Choroid plexus epithelial cell (primary cell): ENCODE measurements around the gene PLCB1.

Experiments used
- DNase-seq: peaks from one replicate; pipeline ENCODE4 v3.0.0-alpha.2; 2010; ENCODE audit warnings: low read depth
- H3K4me3 ChIP-seq: 2 replicates; pipeline ENCODE4 v1.5.1; 2011; ENCODE audit warnings: low read depth, mild to moderate bottlenecking, control low read depth, low read length, moderate library complexity
- TF ChIP-seq, protein P1 (sequence below): conservative IDR thresholded peaks from 2 replicates; pipeline ENCODE4 v1.5.1; 2011; ENCODE audit warnings: low read depth, mild to moderate bottlenecking, control low read depth, inconsistent platforms, low read length, moderate library complexity

The PLCB1 gene

DNA sequence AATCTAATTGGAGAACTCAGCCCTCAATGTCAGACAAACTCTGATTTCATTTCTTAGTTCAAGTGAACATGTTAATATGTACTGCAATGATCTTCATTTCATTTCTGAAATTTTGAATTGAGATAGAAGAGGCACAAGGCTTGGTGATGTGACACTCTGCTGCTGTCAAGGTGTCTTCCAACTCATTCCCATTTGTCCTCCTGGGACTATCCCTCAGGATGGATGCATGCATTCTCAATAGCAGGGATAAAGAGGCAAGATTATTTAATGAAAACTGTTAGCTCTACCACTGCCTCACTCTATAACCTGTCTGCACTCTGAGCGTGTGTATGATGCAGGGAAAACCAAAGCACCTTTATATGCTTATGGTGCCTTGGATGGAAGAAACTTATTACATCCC, 78.7 kb downstream of the PLCB1 start:
- TF ChIP-seq, protein P1, sequence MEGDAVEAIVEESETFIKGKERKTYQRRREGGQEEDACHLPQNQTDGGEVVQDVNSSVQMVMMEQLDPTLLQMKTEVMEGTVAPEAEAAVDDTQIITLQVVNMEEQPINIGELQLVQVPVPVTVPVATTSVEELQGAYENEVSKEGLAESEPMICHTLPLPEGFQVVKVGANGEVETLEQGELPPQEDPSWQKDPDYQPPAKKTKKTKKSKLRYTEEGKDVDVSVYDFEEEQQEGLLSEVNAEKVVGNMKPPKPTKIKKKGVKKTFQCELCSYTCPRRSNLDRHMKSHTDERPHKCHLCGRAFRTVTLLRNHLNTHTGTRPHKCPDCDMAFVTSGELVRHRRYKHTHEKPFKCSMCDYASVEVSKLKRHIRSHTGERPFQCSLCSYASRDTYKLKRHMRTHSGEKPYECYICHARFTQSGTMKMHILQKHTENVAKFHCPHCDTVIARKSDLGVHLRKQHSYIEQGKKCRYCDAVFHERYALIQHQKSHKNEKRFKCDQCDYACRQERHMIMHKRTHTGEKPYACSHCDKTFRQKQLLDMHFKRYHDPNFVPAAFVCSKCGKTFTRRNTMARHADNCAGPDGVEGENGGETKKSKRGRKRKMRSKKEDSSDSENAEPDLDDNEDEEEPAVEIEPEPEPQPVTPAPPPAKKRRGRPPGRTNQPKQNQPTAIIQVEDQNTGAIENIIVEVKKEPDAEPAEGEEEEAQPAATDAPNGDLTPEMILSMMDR: no peak
- no peak overlapping the region for H3K4me3 ChIP-seq
- no peak for DNase-seq

DNA sequence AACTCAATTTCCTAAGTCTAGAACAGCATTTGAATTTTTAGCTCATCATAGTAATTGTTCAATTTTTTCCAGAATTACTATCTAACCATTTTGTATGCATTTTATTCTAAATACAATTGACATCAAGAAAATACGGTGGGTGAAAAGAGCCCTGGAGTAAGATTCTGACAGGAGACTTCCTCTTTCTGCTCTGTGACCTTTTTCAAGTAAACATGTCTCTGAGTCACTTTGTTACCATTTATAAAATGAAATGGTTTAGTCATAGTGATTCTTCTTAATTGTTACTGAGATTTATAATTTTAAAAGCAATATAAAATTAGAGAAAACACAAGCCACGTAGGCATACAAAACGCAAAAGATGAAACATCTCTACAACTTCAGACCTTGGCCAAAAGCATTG, 80.2 kb downstream of the PLCB1 start:
- TF ChIP-seq, protein P1: no peak
- H3K4me3 ChIP-seq: no peak overlapping the region
- DNase-seq: no peak

DNA sequence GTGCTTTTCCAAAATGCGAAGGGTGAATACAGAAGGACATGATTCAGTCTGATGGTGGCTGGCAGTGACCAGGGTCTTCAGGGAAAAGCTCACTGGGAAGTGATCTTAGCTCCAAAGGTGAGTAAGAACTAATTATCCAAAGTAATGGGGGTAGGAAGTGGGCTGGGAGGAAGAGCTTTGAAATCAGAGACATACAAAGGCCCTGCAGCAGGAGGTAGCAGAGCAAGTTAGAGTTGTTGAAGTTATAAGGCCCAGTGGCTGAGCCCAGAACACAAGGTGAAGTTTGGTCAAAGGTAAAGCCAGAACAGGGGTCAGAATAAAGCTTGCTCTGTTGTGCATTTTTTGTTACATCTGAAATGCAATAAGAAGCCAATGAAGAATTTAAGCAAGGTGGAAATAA, 81.2 kb downstream of the PLCB1 start:
- H3K4me3 ChIP-seq: no peak overlapping the region

DNA sequence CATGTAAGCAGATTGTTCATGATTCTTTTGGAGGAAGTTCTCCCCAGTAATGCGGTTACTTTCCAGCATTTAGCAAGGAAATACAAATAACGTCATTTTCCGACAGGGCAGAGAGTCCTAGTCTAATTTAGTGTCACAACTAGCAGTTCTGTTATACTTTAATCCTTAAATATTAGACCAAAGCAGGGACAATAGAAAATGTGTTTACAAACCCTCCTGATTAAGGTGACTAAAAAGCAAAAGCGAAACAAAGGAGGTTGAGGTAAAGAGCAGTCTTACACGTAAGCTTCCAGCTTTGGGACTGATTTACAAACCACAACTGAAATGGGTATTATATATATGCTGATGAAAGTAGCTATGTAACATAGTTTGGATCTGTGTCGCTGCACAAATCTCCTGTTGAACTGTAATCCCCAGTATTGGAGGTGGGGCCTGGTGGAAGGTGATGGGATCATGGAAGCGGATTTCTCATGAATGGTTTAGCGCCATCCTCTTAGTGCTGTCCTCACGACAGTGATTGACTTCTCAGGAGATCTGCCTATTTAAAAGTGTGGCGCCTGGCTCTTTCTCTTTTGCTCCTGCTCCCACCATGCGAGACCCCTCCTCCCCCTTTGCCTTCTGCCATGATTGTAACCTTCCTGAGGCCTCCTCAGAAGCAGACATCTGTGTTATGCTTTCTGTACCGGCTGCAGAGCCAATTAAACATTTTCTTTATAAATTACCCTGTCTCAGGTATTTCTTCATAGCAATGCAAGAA, 81.9 kb downstream of the PLCB1 start:
- TF ChIP-seq, protein P1: no peak
- H3K4me3 ChIP-seq: no peak overlapping the region
- DNase-seq: no peak

More for the DNA sequence above, 81.2 kb downstream of the PLCB1 start:
- no peak for DNase-seq
- TF ChIP-seq, protein P1: no peak

DNA sequence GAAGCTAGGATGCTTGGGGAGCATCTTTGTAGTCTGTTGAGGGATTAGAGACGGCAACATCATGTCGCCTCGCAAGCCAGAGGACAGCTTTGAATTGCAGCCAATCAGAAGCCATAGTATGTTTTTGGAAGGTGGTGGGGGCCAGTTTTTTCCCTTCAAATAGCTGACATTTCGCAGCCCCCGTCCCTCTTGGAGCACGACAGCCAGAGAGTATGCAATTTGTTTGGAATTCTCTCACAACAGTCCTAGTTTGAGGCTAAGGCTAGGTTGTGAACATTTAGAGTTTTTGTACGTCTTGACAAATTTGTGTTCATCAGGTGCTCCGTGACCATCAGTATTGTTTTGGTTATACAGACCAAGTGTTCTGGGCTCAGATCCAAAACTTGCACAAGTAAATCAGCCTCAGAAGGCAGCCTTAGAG, 83.3 kb downstream of the PLCB1 start:
- TF ChIP-seq, protein P1: no peak
- peak; percentile 92 for DNase-seq

DNA sequence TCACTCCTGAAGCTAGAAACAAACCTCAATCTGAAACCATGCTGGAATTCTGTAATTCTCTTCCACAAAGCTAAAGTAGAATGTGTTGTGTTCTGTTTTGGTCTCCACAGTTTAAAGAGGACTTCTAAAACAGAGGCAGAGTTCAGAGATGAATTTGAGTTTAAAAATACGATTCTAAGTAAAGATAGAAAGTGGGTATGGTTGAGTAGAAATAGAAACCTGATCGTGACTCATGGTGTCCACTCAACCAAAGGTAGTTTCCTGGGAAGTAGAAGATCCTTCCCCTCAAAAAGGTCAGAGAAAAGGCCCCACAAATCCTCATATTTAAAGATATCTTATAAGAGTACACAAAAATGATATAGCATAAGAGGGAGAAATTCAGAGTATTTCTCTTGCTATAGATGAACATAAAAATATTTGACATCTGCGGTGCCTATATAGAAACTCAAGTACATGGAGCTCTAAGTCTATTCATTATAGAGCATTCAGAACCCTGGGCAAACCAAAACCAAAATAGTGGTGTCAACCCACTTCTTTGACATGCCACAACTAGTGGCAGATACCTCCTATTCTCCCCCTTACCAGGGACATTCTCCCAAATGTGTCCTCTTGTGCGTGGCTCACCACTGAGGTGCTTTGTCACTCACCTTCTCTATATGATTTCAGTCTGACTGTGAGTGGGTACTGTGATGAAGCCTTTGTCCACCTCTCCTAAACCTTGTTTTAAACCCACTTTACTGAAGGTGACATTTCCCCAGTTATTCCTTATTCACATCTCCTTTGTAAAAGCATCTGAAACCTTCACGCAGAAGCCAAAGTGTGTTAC, 84.5 kb downstream of the PLCB1 start:
- TF ChIP-seq, protein P1: no peak
- no peak for DNase-seq
- H3K4me3 ChIP-seq: no peak overlapping the region

More for the DNA sequence above, 83.3 kb downstream of the PLCB1 start:
- H3K4me3 ChIP-seq: peak overlapping the region; percentile 27

DNA sequence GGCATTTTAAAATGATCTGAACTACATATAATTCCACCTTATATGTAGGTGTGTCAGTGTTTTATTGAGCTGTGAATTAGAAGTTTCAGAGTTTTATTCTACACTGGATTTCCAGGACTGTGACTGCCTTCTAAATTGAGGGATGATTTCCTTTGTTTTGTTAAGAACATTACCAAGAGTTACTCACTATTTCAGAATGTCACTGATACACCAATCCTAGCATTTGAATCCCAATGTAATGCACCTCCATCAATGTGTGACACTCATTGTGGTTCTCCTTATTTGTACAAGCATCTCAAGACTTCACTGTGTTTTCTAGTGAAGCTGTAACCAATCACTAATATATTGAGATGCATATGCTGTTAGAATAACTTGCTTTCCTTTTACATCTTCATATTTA, 86.8 kb downstream of the PLCB1 start:
- TF ChIP-seq, protein P1: no peak
- no peak overlapping the region for H3K4me3 ChIP-seq
- DNase-seq: no peak
